Prostate gland (tissue), 2 donors: Measurements from ENCODE around the gene PAQR6. TPM values are rescaled to one million over a fixed set of nuclear protein-coding genes. Genes with fewer than 3 reads are reported as not detected.

Experiments used
- DNase-seq: peaks from one replicate; pipeline ENCODE4 v3.0.0-alpha.2; 2019; ENCODE audit warnings: low spot score
- H3K27ac ChIP-seq, 2 donors: fragments of 200-600 bp; sonication (generic); 2 replicates each; pipeline ENCODE4 v1.5.1; 2017 to 2019
- H3K27me3 ChIP-seq: fragments of 200-600 bp; sonication (generic); replicated peaks from 2 replicates; pipeline ENCODE4 v1.5.1; 2019; ENCODE audit not compliant: insufficient read depth
- H3K36me3 ChIP-seq, 2 donors: fragments of 200-600 bp; sonication (generic); 1 replicate in 1 of 2; 2 replicates in 1 of 2; pipeline versions ENCODE4 v1.5.1 to v1.8.1; 2017 to 2019
- H3K4me1 ChIP-seq: fragments of 200-600 bp; sonication (generic); replicated peaks from 2 replicates; pipeline ENCODE4 v1.5.1; 2019
- H3K4me3 ChIP-seq, 2 donors: fragments of 200-600 bp; sonication (generic); 2 replicates each; pipeline ENCODE4 v1.5.1; 2017 to 2019
- H3K9me3 ChIP-seq: fragments of 200-600 bp; sonication (generic); 2 replicates; pipeline ENCODE4 v1.5.1; 2017
- POLR2A ChIP-seq: fragments of 450-650 bp; IDR thresholded peaks from one replicate; pipeline ENCODE4 v1.6.1; 2016; ENCODE audit warnings: antibody characterized with exemption, mild to moderate bottlenecking
- POLR2AphosphoS5 ChIP-seq: sonication (generic); formaldehyde crosslinking; IDR thresholded peaks from one replicate; pipeline ENCODE4 v1.6.1; 2017; ENCODE audit warnings: antibody characterized with exemption
- WGBS: methylation state at CpG from one replicate; pipeline ENCODE4 v1.1.5; 2018; 5-methylcytosine and 5-hydroxymethylcytosine counted together
- intact Hi-C: fragments of 100-400 bp; cut with DNase I; formaldehyde crosslinking; loops from one replicate; pipeline ENCODE4 v1.14.2; 2022
- total RNA-seq, 2 donors: library from RNA; depleted of rRNA; stranded (reverse); fragments of >200 nt; gene quantifications; one replicate each; pipeline ENCODE4 v1.1.0, GENCODE V29; 2016
- TF ChIP-seq, protein P1 (sequence below), 4 experiments: fragments of 200-600 bp in 2 of 4; fragments of 450-650 bp in 2 of 4; sonication (generic) in 2 of 4; IDR thresholded peaks; 1 replicate in 3 of 4; 2 replicates in 1 of 4; pipeline ENCODE4 v1.5.1; 2016 to 2019; ENCODE audit warnings: antibody characterized with exemption in 4 of 4, mild to moderate bottlenecking in 2 of 4, moderate library complexity in 2 of 4

The PAQR6 gene
- total RNA-seq, 2 donors from 2014 or later, result 2.8 to 8.6 TPM

DNA sequence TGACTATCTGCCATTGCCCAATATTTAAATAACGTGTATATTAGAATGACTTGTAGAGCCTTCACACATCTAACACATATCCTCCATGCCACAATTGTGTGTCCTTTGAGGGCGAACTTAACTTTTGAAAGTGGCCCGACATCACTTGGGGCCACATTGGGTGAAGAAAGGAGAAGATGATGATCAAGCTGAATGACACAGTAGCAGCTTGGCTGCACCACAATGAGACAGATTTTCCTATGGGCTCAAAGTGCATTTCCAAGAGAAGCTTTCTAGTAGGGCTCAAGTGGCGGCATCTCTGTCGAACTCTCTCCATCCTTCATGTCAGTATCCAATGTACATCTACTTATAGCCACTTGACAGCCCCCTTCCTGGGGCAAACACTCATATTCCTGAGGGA lies 9.6 kb downstream of the PAQR6 start:
- intact Hi-C loops, result no loop called here
- H3K4me3 ChIP-seq, result no peak overlapping the region
- no peak for TF ChIP-seq POLR2A
- no peak for TF ChIP-seq POLR2AphosphoS5
- TF ChIP-seq, protein P1, sequence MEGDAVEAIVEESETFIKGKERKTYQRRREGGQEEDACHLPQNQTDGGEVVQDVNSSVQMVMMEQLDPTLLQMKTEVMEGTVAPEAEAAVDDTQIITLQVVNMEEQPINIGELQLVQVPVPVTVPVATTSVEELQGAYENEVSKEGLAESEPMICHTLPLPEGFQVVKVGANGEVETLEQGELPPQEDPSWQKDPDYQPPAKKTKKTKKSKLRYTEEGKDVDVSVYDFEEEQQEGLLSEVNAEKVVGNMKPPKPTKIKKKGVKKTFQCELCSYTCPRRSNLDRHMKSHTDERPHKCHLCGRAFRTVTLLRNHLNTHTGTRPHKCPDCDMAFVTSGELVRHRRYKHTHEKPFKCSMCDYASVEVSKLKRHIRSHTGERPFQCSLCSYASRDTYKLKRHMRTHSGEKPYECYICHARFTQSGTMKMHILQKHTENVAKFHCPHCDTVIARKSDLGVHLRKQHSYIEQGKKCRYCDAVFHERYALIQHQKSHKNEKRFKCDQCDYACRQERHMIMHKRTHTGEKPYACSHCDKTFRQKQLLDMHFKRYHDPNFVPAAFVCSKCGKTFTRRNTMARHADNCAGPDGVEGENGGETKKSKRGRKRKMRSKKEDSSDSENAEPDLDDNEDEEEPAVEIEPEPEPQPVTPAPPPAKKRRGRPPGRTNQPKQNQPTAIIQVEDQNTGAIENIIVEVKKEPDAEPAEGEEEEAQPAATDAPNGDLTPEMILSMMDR (IDR thresholded peaks at IDR 0.05), result no peak
- H3K4me1 ChIP-seq, result no peaks in the 10 kb centered on the region
- H3K9me3 ChIP-seq, result no peaks in the 10 kb centered on the region
- DNase-seq, result no peak
- no peaks in the 10 kb centered on the region for H3K27me3 ChIP-seq
- 95% methylated on average over 5 of the region's 5 CpGs for WGBS
- peaks cover 6 to 14% of the 10 kb centered on the region in 2 donors for H3K36me3 ChIP-seq
- no peak overlapping the region for H3K27ac ChIP-seq

DNA sequence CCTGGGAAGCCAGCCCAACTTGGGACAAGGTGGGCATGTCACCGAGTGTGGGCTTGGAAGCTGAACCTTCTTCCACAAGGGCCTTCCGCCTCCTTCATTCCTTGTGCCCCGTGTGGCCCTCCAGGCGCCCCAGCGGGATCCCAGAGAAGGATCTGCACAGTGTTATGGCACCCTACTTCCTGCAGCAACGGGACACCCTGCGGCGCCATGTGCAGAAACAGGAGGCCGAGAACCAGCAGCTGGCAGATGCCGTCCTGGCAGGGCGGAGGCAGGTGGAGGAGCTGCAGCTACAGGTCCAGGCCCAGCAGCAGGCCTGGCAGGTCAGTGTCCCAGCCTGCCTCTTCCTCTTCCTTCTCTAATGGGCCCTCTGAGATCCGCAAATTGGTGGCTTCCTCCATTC lies 11.7 kb downstream of the PAQR6 start:
- Histone ChIP-seq H3K27me3 (no peaks in the 10 kb centered on the region), H3K36me3 (peaks cover 6 to 14% of the 10 kb centered on the region in 2 donors), H3K9me3 (no peaks in the 10 kb centered on the region), H3K4me3 (no peak overlapping the region), H3K4me1 (no peaks in the 10 kb centered on the region), H3K27ac (no peak overlapping the region)
- DNase-seq, result no peak
- intact Hi-C loops, result no loop called here
- TF ChIP-seq POLR2A, result no peak
- TF ChIP-seq POLR2AphosphoS5, result no peak
- 91% methylated on average over 12 of the region's 12 CpGs for WGBS

DNA sequence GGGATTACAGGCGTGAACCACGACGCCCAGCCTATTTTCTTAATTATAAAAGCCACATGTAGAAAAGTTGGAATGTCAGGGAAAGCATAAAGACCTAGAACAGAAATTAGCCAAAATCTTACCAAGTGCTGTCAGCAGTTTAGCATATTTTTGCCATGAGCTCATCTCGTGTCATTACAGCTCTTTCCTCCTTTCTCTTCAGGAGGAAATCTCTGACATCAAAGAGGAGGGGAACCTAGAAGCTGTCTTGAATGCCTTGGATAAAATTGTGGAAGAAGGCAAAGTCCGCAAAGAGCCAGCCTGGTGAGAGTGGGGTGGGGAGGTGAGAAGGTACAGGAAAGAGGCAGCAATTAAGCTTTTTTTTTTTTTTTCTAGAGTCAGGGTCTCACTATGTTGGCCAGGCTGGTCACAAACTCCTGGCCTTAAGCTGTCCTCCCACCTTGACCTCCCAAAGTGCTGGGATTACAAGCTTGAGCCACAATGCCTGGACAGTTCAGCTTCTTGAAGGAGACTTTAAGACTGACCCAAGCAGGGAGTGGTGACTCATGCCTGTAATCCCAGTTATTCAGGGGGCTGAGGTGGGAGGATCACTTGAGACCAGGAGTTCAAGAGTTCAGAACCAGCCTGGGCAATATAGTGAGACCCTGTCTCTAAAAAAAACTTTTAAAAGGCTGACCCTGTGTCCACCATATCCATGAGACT lies 14.3 kb downstream of the PAQR6 start:
- TF ChIP-seq, protein P1 (IDR thresholded peaks at IDR 0.05), result no peak
- TF ChIP-seq POLR2AphosphoS5 (no peak), POLR2A (no peak)
- WGBS, result 94% methylated on average over 5 of the region's 5 CpGs
- H3K36me3 ChIP-seq, result peaks cover 6 to 11% of the 10 kb centered on the region in 2 donors
- no peaks in the 10 kb centered on the region for H3K9me3 ChIP-seq
- no peaks in the 10 kb centered on the region for H3K4me1 ChIP-seq
- no peak overlapping the region for H3K27ac ChIP-seq
- DNase-seq, result no peak
- H3K4me3 ChIP-seq, result no peak overlapping the region
- H3K27me3 ChIP-seq, result no peaks in the 10 kb centered on the region
- intact Hi-C loops, result no loop called here

DNA sequence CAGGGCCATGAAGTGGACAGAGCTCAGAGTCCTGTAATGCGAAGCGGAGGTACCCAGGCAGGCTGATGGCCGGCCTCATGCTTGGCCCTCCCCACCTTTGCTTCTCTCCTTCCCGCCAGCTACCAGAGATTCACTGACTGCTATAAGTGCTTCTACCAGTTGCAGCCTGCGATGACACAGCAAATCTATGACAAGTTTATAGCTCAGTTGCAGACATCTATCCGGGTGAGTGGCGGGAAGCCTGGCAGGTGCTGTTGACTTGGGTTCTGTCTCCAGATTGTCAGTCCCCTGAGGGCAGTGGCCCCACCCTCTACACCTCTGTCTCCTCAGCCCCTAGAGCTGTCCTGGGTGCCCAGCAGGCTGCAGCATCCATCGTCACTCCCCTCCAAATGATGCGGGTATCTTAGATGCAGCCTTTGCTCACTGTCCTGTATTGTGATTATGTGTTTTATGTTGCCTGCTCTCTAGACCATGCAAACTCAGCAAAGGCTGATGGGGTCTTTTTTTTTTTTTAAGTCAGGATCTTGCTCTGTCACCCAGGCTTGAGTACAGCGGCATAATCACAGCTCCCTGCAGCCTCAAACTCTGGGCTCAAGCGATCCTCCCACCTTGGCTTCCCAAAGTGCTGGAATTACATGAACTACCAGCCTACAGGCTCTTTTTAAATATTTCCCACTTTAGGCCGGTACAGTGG lies 15.5 kb downstream of the PAQR6 start:
- DNase-seq, result no peak
- intact Hi-C loops, result no loop called here
- peaks cover 6 to 10% of the 10 kb centered on the region in 2 donors for H3K36me3 ChIP-seq
- H3K27ac ChIP-seq, result no peak overlapping the region
- no peaks in the 10 kb centered on the region for H3K27me3 ChIP-seq
- TF ChIP-seq POLR2AphosphoS5 (no peak), POLR2A (no peak)
- TF ChIP-seq, protein P1 (IDR thresholded peaks at IDR 0.05), result no peak
- H3K4me1 ChIP-seq, result no peaks in the 10 kb centered on the region
- WGBS, result 89% methylated on average over 12 of the region's 12 CpGs
- no peaks in the 10 kb centered on the region for H3K9me3 ChIP-seq
- H3K4me3 ChIP-seq, result no peak overlapping the region

DNA sequence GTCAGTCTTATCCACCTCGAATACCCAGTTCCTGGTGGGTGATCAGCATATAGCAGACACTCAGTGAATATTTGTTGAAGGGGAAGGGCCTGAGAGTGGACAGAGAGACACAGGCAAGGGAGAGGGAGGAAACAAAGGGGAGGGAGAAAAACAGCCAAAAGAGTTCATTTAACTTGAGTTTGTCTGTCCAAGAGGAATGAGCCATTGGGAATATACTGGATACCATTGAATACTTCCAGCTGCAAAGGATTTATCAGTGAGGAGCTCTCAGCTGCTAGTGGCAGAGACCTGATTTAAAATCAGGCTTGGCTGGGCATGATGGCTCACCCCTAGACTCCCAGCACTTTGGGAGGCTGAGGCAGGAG lies 17.4 kb downstream of the PAQR6 start:
- Histone ChIP-seq H3K27ac (no peak overlapping the region), H3K9me3 (no peaks in the 10 kb centered on the region), H3K36me3 (no peaks in the 10 kb centered on the region), H3K4me1 (no peaks in the 10 kb centered on the region), H3K27me3 (no peaks in the 10 kb centered on the region), H3K4me3 (no peak overlapping the region)
- WGBS, result 68% methylated on average over 1 of the region's 1 CpG
- no peak for TF ChIP-seq POLR2AphosphoS5
- intact Hi-C loops, result no loop called here
- DNase-seq, result no peak
